ENCODE measurements around the gene IVD. TPM values are rescaled to one million over a fixed set of nuclear protein-coding genes. Genes with fewer than 3 reads are reported as not detected.
A peak's percentile ranks its signal among the peaks of the same experiment; 100 is the strongest.

The IVD gene
- total RNA-seq, 1 donor from 2014 or later, result 229 TPM

- DNase-seq (ENCODE audit: low spot score) (no peak), ATAC-seq (no peak)
These were observed 32.6 kb upstream of the IVD start for GRCh38 chr15:40372981-40373380.

GRCh38 chr15:40377606-40378005 is 28.0 kb upstream of the IVD start:
- no peak for ATAC-seq
- DNase-seq (ENCODE audit: low spot score), result no peak

GRCh38 chr15:40379374-40379773 is 26.2 kb upstream of the IVD start:
- ATAC-seq (no peak), DNase-seq (ENCODE audit: low spot score) (no peak)

GRCh38 chr15:40379853-40380252 is 25.7 kb upstream of the IVD start:
- DNase-seq (ENCODE audit: low spot score) (peak; percentile 79), ATAC-seq (peak; percentile 49)

GRCh38 chr15:40380636-40381035 is 25.0 kb upstream of the IVD start:
- no peak for ATAC-seq
- no peak for DNase-seq (ENCODE audit: low spot score)

GRCh38 chr15:40381818-40382529 is 23.6 kb upstream of the IVD start:
- ATAC-seq, result peak; percentile 68
- peak; percentile 56 for DNase-seq (ENCODE audit: low spot score)

- ATAC-seq, result peak; percentile 93
These were observed 22.8 kb upstream of the IVD start, which contains the start of gene KNSTRN for GRCh38 chr15:40382580-40383456. Gene KNSTRN, plus strand, starts transcription at chr15:40382721. Its CDS starts 115 bp downstream, at chr15:40382836.

GRCh38 chr15:40386480-40386879 is 19.1 kb upstream of the IVD start:
- DNase-seq (ENCODE audit: low spot score) (no peak), ATAC-seq (peak; percentile 31)

More at GRCh38 chr15:40382580-40383456, 22.8 kb upstream of the IVD start, which contains the start of gene KNSTRN:
- DNase-seq (ENCODE audit: low spot score), result peak; percentile 93

- DNase-seq (ENCODE audit: low spot score), result peak; percentile 70
These were observed 16.4 kb upstream of the IVD start for GRCh38 chr15:40388941-40389823.

GRCh38 chr15:40389824-40390595 is 15.6 kb upstream of the IVD start:
- ATAC-seq, result peak; percentile 66
- DNase-seq (ENCODE audit: low spot score), result peak; percentile 64

More at GRCh38 chr15:40388941-40389823, 16.4 kb upstream of the IVD start:
- ATAC-seq, result peak; percentile 74

GRCh38 chr15:40392986-40393948 is 12.3 kb upstream of the IVD start:
- ATAC-seq, result no peak
- no peak for DNase-seq (ENCODE audit: low spot score)

- ATAC-seq, result no peak
- no peak for DNase-seq (ENCODE audit: low spot score)
These were observed 7.7 kb upstream of the IVD start for GRCh38 chr15:40397688-40398412.

- ATAC-seq, result peak; percentile 41
These were observed 7.2 kb upstream of the IVD start for GRCh38 chr15:40398413-40398873.

GRCh38 chr15:40399370-40399769 is 6.2 kb upstream of the IVD start:
- no peak for ATAC-seq

More at GRCh38 chr15:40398413-40398873, 7.2 kb upstream of the IVD start:
- no peak for DNase-seq (ENCODE audit: low spot score)

GRCh38 chr15:40407330-40407990 is 1.9 kb downstream of the IVD start:
- DNase-seq (ENCODE audit: low spot score), result no peak
- no peak for ATAC-seq

More at GRCh38 chr15:40399370-40399769, 6.2 kb upstream of the IVD start:
- no peak for DNase-seq (ENCODE audit: low spot score)

GRCh38 chr15:40409366-40409765 is 3.8 kb downstream of the IVD start:
- ATAC-seq (no peak), DNase-seq (ENCODE audit: low spot score) (no peak)

- ATAC-seq (no peak), DNase-seq (ENCODE audit: low spot score) (no peak)
These were observed 4.9 kb downstream of the IVD start for GRCh38 chr15:40410476-40410875.

Data from left lobe of liver (tissue), 2 donors.